ENCODE measurements around the gene IDI2. TPM values are rescaled to one million over a fixed set of nuclear protein-coding genes. Genes with fewer than 3 reads are reported as not detected.

IDI2 gene
- polyA plus RNA-seq, 2 of the 4 experiments (the other 2 are of a cell fraction) = not detected

DNA sequence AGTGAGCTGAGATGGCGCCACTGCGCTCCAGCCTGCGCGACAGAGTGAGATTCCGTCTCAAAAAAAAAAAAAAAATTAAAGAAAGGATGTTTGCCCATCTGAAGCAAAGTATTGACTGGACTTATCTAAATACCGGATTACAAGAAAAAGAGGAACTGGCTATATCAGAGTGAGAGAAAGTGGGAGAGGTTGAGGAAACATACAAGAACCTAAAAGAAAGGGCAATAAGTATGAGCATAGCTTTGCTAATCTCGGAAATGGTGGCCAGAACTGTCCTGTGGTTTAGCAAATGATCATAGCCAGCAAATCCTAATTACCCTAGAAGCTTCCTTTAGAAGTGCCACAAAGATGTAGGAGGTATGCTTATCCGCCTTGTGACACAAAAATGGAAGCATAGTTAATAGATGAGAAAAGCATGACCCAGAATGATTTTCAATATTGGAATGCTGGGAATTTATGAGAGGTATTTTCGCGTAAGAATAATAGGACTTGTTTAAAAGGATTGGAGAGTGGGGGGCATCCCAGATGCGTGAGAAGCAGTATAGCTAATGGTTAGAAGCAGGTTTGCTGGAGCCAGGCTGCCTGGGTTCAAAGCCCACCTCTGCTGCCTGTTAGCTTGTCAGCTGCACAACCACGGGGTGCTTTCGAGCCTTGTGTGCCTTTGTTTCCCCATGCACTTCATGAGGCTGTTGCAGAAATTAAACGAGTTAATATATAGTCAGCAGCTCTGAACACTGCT, 38.6 kb downstream of the IDI2 start:
- no peak for FAIRE-seq
- H3K4me3 ChIP-seq = peak overlapping the region; percentile 89
- no peak for TF ChIP-seq FOSL2 (IDR thresholded peaks at IDR 0.05)
- TF ChIP-seq FOSL2 (CRISPR knock-in tag; IDR thresholded peaks at IDR 0.05) = no peak
- TF ChIP-seq, protein P1, sequence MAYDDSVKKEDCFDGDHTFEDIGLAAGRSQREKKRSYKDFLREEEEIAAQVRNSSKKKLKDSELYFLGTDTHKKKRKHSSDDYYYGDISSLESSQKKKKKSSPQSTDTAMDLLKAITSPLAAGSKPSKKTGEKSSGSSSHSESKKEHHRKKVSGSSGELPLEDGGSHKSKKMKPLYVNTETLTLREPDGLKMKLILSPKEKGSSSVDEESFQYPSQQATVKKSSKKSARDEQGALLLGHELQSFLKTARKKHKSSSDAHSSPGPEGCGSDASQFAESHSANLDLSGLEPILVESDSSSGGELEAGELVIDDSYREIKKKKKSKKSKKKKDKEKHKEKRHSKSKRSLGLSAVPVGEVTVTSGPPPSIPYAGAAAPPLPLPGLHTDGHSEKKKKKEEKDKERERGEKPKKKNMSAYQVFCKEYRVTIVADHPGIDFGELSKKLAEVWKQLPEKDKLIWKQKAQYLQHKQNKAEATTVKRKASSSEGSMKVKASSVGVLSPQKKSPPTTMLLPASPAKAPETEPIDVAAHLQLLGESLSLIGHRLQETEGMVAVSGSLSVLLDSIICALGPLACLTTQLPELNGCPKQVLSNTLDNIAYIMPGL (CRISPR knock-in tag; IDR thresholded peaks at IDR 0.05; ENCODE audit: borderline replicate concordance) = no peak
- no peak for TF ChIP-seq JUNB (IDR thresholded peaks at IDR 0.05)
- TF ChIP-seq CBX2 (IDR thresholded peaks at IDR 0.05; ENCODE audit: borderline replicate concordance, low read depth) = no peak
- no peak for TF ChIP-seq JUN (IDR thresholded peaks at IDR 0.05)
- no peak for TF ChIP-seq MAFK (IDR thresholded peaks at IDR 0.05; ENCODE audit: partially characterized antibody)
- no peak for TF ChIP-seq KDM5A (IDR thresholded peaks at IDR 0.05)
- no peak for TF ChIP-seq HOXB13 (CRISPR knock-in tag; IDR thresholded peaks at IDR 0.05; ENCODE audit: low read depth)
- no peak for TF ChIP-seq NR3C1 (IDR thresholded peaks at IDR 0.05)
- no peak for TF ChIP-seq POLR2A (IDR thresholded peaks at IDR 0.05; ENCODE audit: low read length)
- no peak for TF ChIP-seq TFCP2L1 (CRISPR knock-in tag; IDR thresholded peaks at IDR 0.05)
- no peak for TF ChIP-seq HOXB5 (CRISPR knock-in tag; IDR thresholded peaks at IDR 0.05)
- TF ChIP-seq ZC3H11A (IDR thresholded peaks at IDR 0.05) = no peak
- TF ChIP-seq CBX8 (IDR thresholded peaks at IDR 0.05) = no peak
- TF ChIP-seq, protein P2, sequence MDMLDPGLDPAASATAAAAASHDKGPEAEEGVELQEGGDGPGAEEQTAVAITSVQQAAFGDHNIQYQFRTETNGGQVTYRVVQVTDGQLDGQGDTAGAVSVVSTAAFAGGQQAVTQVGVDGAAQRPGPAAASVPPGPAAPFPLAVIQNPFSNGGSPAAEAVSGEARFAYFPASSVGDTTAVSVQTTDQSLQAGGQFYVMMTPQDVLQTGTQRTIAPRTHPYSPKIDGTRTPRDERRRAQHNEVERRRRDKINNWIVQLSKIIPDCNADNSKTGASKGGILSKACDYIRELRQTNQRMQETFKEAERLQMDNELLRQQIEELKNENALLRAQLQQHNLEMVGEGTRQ (IDR thresholded peaks at IDR 0.05) = no peak
- TF ChIP-seq, protein P3, sequence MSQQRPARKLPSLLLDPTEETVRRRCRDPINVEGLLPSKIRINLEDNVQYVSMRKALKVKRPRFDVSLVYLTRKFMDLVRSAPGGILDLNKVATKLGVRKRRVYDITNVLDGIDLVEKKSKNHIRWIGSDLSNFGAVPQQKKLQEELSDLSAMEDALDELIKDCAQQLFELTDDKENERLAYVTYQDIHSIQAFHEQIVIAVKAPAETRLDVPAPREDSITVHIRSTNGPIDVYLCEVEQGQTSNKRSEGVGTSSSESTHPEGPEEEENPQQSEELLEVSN (IDR thresholded peaks at IDR 0.05; ENCODE audit: borderline replicate concordance, low read depth) = no peak
- H3K4me2 ChIP-seq = peak overlapping the region; percentile 98
- ChIA-PET CTCF (interaction anchor here (0.6 to 2.4 kb wide), 5 partner anchors 16 to 192 kb away, joined by 3 to 7 read pairs (median 3); no protein-coding TSS in a partner anchor), POLR2A (interaction anchor here (1.3 to 4.3 kb wide), 4 partner anchors 8 to 62 kb away, joined by 3 to 25 read pairs (median 13); partner anchors contain the start of genes IDI1 and LARP4B)
- no peaks in the 10 kb centered on the region for H3K9me3 ChIP-seq
- ATAC-seq = no peak; a peak in 1 of 6 replicates
- 54% methylated on average over 14 of the region's 14 CpGs for WGBS (ENCODE audit: missing lambda C conversion rate)
- peaks cover 29% of the 10 kb centered on the region for H3K4me1 ChIP-seq
- peak overlapping the region; percentile 93 to 94 for H3K27ac ChIP-seq
- no peak for DNase-seq (ENCODE audit: low read depth in 1 of 2, low spot score in 1 of 2)

DNA sequence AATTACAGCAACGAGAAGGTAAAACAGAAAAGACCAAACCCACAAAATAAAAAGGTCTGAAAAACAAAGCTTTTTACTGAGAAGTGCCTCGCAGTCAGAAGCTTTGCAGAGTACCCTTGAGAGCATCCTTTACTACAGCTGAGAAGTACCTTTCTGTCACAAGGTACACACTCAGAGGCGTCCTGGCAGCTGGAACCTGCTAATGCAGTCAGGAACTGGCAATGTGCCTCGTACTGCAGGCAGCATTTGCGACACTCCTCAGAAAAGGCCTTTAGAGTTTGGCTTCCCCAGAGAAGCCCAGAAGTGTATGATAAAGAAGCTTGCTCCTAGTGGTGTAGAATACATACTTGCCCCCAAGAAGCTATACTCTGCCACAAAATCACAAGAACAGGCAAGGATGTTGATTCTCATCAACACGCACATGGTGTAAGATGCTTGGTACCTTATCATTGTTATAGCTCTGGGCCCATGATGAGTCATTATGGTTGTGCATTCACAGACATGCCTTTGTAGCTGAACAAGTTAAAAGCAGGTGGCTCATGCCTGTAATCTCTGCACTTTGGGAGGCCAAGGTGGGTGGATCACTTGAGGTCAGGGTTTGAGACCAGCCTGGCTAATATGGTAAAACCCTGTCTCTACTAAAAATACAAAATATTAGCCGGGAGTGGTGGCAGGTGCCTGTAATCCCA, 39.4 kb downstream of the IDI2 start:
- POLR2A ChIA-PET = interaction anchor here (2.8 to 4.3 kb wide), 2 partner anchors 54 to 63 kb away, joined by 23 to 25 read pairs; partner anchors contain the start of genes IDI1 and LARP4B
- H3K4me3 ChIP-seq = no peak overlapping the region
- H3K4me1 ChIP-seq = peaks cover 29% of the 10 kb centered on the region
- ATAC-seq = no peak
- TF ChIP-seq FOSL2 (IDR thresholded peaks at IDR 0.05) = no peak
- peak; percentile 22; the same call in 1 of the 2 replicates for TF ChIP-seq FOSL2 (CRISPR knock-in tag; IDR thresholded peaks at IDR 0.05)
- no peak for TF ChIP-seq RARB (CRISPR knock-in tag; IDR thresholded peaks at IDR 0.05)
- WGBS (ENCODE audit: missing lambda C conversion rate) = 75% methylated on average over 7 of the region's 7 CpGs
- no peak for FAIRE-seq
- peaks cover 5% of the 10 kb centered on the region for H3K9me3 ChIP-seq
- no peak for DNase-seq (ENCODE audit: low read depth in 1 of 2, low spot score in 1 of 2)
- H3K27ac ChIP-seq = peak overlapping the region in 1 of 2 experiments; percentile 94; a peak in 2 of 6 replicates
- H3K4me2 ChIP-seq = peak overlapping the region; percentile 98; the same call in 1 of the 3 replicates
- CTCF ChIA-PET = interaction anchor here (0.7 to 2.4 kb wide), 3 partner anchors 15 to 25 kb away, joined by 3 to 7 read pairs (median 4); no protein-coding TSS in a partner anchor

DNA sequence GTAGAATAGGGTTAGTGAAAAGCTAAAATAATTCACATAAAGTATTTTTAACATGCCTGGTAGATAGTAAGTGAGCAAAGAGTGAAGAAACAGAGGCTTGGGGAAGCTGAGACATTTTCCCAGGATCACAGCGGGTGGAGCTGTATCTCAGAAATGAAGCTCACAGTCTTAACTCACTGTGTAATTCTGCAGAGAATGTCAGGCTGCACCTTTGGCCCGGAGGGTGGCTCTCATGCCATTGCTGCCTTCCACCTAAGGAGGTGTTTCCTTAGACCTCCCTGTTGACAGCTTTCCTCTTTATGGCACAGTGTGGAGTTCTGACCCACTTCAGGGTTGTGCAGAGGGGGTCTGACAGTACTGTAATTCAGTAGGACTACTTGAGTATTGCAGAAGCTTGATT, 40.3 kb downstream of the IDI2 start:
- Histone ChIP-seq H3K4me3 (no peak overlapping the region), H3K4me1 (peaks cover 25% of the 10 kb centered on the region), H3K4me2 (no peak overlapping the region), H3K9me3 (peaks cover 14% of the 10 kb centered on the region), H3K27ac (no peak overlapping the region)
- TF ChIP-seq KDM5A (IDR thresholded peaks at IDR 0.05) (no peak), GATA3 (IDR thresholded peaks at IDR 0.05; ENCODE audit: borderline replicate concordance) (no peak), FOXS1 (CRISPR knock-in tag; IDR thresholded peaks at IDR 0.05) (no peak), FOSB (CRISPR knock-in tag; IDR thresholded peaks at IDR 0.05) (no peak), HOXB13 (CRISPR knock-in tag; IDR thresholded peaks at IDR 0.05; ENCODE audit: low read depth) (no peak), RFX5 (IDR thresholded peaks at IDR 0.05) (no peak), HDAC2 (IDR thresholded peaks at IDR 0.05) (no peak)
- ATAC-seq (no peak), DNase-seq (ENCODE audit: low read depth in 1 of 2, low spot score in 1 of 2) (no peak), FAIRE-seq (no peak)
- 84% methylated on average over 2 of the region's 2 CpGs for whole genome bisulfite sequencing (ENCODE audit: missing lambda C conversion rate)
- ChIA-PET POLR2A (no interaction called here), CTCF (no interaction called here)

All from A549 (cell line).